ENCODE data around the gene AFG3L2. TPM values are rescaled to one million over a fixed set of nuclear protein-coding genes. Genes with fewer than 3 reads are reported as not detected.
"Not testable (repeated sequence)": the region's sequence is repeated elsewhere in the genome, so short reads cannot be mapped to it uniquely, and the experiment has no call there.

Gene AFG3L2
- total RNA-seq, 1 experiment from 2014 or later, result 42.3 TPM

DNA sequence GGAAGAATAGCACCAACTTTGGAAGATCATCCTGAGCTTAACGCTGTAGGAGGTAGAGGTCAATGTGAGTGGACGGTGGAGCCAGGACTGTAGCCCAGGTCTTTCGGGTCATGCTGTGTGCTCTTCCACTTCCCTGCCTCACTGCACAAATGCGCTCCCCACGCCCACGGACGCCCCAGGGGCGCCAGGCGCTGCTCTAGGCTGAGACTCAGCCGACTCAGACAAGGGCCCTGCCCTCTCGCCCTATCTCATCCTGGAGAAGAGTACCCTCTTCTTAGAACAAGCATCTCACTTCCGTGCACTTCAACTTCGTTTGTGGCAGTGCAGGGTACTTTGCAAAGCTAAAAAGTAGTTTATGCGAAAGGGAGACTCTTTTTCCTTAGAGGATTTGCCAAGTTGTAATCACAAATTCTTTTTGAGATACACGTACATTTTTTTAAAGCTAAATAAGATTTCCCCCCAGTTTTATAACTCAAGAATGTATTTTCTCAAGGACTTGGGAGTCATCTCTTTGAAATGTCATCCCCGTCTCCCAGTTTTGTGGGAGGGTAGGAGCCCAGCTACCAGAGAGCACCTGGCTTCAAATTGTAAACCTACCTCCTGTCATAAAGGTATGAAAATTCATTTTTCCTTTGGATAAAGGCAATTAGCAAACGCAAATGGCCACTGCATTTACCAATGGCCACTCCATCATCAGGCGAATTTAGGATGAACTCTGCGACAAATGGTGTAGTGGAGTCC lies 29.5 kb upstream of the AFG3L2 start:
- Histone ChIP-seq H3K4me3 (no peak overlapping the region), H3K27me3 (no peaks in the 10 kb centered on the region), H3K4me1 (peaks cover 15% of the 10 kb centered on the region), H3K27ac (no peak overlapping the region), H3K9me3 (replicated peaks) (no peaks in the 10 kb centered on the region), H3K36me3 (peaks cover 2% of the 10 kb centered on the region; the same call in 1 of the 2 replicates)
- DNase-seq, result no peak

DNA sequence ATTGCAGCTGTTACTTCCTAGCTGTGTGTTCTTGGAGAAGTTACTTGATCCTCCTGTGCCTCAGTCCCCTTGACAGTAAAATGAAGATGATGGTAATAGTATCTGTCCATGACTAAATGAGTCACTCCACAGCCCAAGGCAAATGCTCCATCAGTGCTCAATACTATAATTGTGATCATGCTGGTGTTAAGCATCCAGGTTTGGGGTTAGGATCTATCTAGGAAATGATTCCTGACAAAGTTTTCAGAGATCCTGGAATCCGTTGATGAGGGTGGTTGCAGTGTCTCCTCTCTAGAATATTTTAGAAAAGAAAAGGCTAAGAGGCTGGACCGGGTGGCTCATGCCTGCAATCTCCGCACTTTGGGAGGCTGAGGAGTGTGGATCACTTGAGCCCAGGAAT lies 28.0 kb upstream of the AFG3L2 start:
- no peak for DNase-seq
- peaks cover 7% of the 10 kb centered on the region for H3K4me1 ChIP-seq
- no peaks in the 10 kb centered on the region for H3K36me3 ChIP-seq
- no peaks in the 10 kb centered on the region for H3K27me3 ChIP-seq
- no peak overlapping the region for H3K4me3 ChIP-seq
- no peaks in the 10 kb centered on the region for H3K9me3 ChIP-seq (replicated peaks)
- H3K27ac ChIP-seq, result no peak overlapping the region

DNA sequence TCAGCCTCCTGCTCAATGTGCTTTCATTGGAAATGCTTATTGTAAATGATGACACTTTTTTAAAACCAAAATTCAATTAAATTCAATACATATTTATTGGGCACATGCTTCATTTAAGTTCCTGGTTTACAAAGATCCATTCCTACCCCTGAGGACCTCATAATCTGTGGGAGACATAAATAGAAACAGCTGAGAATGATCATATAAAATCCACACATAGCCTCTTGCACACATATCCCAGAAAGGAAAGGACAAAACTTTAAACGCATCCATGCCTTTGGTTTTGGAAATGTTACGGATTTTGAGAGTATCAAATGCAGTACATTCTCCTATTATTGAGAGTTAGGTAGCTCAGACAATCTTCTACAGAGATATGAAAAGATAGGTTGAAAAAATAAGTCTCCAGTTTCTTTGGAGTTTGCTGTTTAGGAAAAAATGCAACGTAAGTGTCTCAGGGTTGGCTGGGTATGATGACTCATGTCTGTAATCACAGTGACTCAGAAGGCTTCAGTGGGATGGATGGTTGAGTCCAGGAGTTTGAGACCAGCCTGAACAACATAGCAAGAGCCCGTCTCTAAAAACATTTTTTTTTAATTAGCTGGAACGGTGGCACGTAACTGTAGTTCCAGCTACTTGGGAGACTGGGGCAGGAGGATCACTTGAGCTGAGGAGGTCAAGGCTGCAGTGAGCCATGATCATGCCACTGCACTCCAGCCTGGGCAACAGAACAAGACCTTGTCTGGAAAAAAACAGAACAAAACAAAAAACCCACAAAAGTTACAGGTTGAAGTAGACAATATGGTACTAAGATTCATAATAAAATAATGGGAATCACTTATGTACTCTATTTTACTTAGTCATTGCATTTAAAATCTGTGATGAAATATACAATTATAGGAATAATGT lies 26.8 kb upstream of the AFG3L2 start:
- Histone ChIP-seq H3K4me1 (no peaks in the 10 kb centered on the region; the same call in 1 of the 2 replicates), H3K9me3 (replicated peaks) (no peaks in the 10 kb centered on the region), H3K36me3 (no peaks in the 10 kb centered on the region), H3K4me3 (no peak overlapping the region), H3K27ac (no peak overlapping the region), H3K27me3 (no peaks in the 10 kb centered on the region)
- peak in 1 of 2 experiments; percentile 30 for DNase-seq

DNA sequence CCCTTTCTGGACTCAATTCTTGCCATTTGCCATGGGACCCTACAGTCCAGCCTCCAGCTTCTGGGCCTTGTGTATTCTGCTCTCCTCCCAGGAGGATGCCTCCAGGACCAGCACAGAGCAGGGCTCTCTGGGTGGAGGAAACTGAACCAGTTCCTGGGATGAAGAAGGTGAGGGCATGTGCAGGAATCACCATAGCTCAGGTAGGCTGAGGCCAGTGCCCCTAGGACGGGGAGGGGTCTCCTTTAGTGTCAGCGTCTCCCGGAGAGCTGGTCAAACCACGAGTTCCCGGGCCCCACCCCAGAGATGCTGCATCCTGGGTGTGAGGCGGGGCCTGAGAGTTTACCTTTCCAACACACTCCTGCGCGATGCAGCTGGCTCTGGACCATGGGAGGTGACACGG lies 24.9 kb upstream of the AFG3L2 start:
- H3K9me3 ChIP-seq (replicated peaks), result no peaks in the 10 kb centered on the region
- no peaks in the 10 kb centered on the region for H3K27me3 ChIP-seq
- H3K36me3 ChIP-seq, result no peaks in the 10 kb centered on the region
- H3K27ac ChIP-seq, result no peak overlapping the region
- no peak overlapping the region for H3K4me3 ChIP-seq
- H3K4me1 ChIP-seq, result peaks cover 6% of the 10 kb centered on the region; the same call in 1 of the 2 replicates
- DNase-seq, result no peak

DNA sequence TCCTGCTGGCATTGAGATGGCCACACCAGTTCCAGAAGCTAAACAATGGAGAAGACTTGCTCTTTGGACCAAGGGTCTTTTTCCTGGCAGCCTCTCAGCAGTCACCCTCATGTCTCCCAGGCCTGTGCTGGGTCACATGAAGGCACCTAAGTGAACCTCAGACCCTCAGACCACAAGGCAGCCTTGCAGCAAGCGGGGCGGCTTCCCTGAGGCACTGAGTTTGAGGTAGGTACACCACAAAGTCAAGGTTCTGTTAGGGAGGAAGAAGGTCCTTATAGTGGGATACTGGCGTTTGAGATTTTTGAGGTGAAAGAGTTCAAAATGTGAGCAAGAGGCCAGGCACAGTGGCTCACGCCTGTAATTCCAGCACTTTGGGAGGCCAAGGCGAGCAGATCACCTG lies 22.2 kb upstream of the AFG3L2 start:
- no peak overlapping the region for H3K4me3 ChIP-seq
- DNase-seq, result no peak
- H3K9me3 ChIP-seq (replicated peaks), result no peaks in the 10 kb centered on the region
- H3K36me3 ChIP-seq, result no peaks in the 10 kb centered on the region
- no peak overlapping the region for H3K27ac ChIP-seq
- H3K27me3 ChIP-seq, result no peaks in the 10 kb centered on the region
- peaks cover 14% of the 10 kb centered on the region for H3K4me1 ChIP-seq

- DNase-seq, result no peak
- Histone ChIP-seq H3K4me1 (peaks cover 14% of the 10 kb centered on the region), H3K9me3 (replicated peaks) (no peaks in the 10 kb centered on the region), H3K27me3 (no peaks in the 10 kb centered on the region), H3K36me3 (no peaks in the 10 kb centered on the region), H3K27ac (no peak overlapping the region), H3K4me3 (no peak overlapping the region)
Observed at GRCh38 chr18:12398625-12399024, 21.6 kb upstream of the AFG3L2 start.

- H3K27ac ChIP-seq, result no peak overlapping the region
- H3K36me3 ChIP-seq, result no peaks in the 10 kb centered on the region
- no peaks in the 10 kb centered on the region for H3K9me3 ChIP-seq (replicated peaks)
- no peak overlapping the region for H3K4me3 ChIP-seq
- peaks cover 14% of the 10 kb centered on the region for H3K4me1 ChIP-seq
- DNase-seq, result no peak
- no peaks in the 10 kb centered on the region for H3K27me3 ChIP-seq
Observed at GRCh38 chr18:12397793-12398192, 20.8 kb upstream of the AFG3L2 start.

DNA sequence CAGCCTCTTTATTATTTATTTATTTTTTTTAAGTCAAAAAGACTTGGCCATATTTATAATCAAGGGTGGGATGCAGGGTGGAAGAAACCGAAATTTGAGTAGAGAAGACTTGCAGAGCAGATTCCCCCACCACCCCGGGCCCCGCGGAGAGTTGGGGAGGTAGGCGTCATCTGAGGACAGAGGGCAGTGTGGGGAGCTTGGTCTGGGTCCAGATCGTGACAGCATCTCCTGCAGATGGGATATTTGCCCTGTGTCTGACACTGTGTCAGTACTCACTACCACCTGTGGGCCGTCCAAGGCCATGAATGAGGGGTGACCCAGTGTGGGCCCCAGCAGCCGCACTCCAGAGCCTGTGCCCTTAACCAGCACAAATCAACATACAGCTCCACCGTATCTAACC lies 20.2 kb upstream of the AFG3L2 start:
- no peaks in the 10 kb centered on the region for H3K36me3 ChIP-seq
- H3K4me3 ChIP-seq, result peak overlapping the region; percentile 39
- peak in 1 of 2 experiments; percentile 27 for DNase-seq
- H3K27me3 ChIP-seq, result no peaks in the 10 kb centered on the region
- peaks cover 14% of the 10 kb centered on the region for H3K4me1 ChIP-seq
- no peak overlapping the region for H3K27ac ChIP-seq
- no peaks in the 10 kb centered on the region for H3K9me3 ChIP-seq (replicated peaks)

DNA sequence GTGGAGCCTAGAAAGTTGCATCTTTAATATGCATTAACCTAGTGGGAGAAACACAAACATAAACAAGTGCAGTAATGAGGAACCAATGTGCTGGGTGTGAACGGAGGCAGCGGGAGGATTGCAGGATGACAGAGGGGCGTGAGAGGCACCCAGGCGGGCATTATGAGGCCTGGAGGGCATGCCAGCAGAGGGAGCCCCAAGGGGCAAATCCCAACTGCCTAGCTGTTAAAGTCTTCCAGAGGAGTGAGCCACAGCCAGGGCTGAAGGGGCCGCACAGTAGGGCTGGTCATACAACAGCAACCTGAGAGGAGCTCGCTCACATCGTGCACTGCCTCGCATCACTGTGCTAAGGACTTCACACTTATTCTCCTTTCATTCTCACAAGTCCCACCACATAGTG lies 17.4 kb upstream of the AFG3L2 start:
- H3K4me1 ChIP-seq, result peaks cover 14% of the 10 kb centered on the region
- H3K27me3 ChIP-seq, result no peaks in the 10 kb centered on the region
- no peak for DNase-seq
- H3K9me3 ChIP-seq (replicated peaks), result no peaks in the 10 kb centered on the region
- H3K4me3 ChIP-seq, result no peak overlapping the region
- no peaks in the 10 kb centered on the region for H3K36me3 ChIP-seq
- no peak overlapping the region for H3K27ac ChIP-seq

GRCh38 chr18:12393998-12394397 lies 17.0 kb upstream of the AFG3L2 start:
- H3K4me3 ChIP-seq, result no peak overlapping the region
- H3K27ac ChIP-seq, result no peak overlapping the region
- H3K4me1 ChIP-seq, result peaks cover 14% of the 10 kb centered on the region
- no peaks in the 10 kb centered on the region for H3K9me3 ChIP-seq (replicated peaks)
- H3K27me3 ChIP-seq, result no peaks in the 10 kb centered on the region
- no peaks in the 10 kb centered on the region for H3K36me3 ChIP-seq
- no peak for DNase-seq

DNA sequence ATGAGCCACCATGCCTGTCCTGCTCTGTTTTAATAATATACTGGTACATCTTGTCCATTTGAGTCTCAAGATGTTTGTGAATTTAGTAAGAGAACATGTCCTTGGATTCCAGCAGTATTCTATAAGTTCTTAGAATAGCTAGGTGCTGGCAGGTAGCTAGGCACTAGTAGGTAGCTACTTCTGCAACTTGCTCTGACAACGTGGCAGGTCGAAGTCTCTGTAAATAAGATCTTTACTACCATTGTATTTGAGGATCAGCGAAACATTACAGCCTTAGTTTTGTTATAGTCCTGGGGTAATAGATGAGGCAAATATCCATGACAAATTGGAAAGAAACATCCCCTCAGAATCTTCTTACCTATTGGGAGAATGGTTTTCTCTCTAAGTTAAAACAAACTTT lies 16.5 kb upstream of the AFG3L2 start:
- peaks cover 14% of the 10 kb centered on the region for H3K4me1 ChIP-seq
- no peaks in the 10 kb centered on the region for H3K36me3 ChIP-seq
- no peak overlapping the region for H3K4me3 ChIP-seq
- DNase-seq, result no peak
- no peaks in the 10 kb centered on the region for H3K27me3 ChIP-seq
- no peak overlapping the region for H3K27ac ChIP-seq
- H3K9me3 ChIP-seq (replicated peaks), result no peaks in the 10 kb centered on the region

GRCh38 chr18:12391487-12392165 lies 14.6 kb upstream of the AFG3L2 start:
- DNase-seq, result peak; percentile 40 to 74

GRCh38 chr18:12388442-12388841 lies 11.4 kb upstream of the AFG3L2 start:
- no peaks in the 10 kb centered on the region for H3K4me1 ChIP-seq

More at GRCh38 chr18:12391487-12392165, 14.6 kb upstream of the AFG3L2 start:
- no peaks in the 10 kb centered on the region for H3K36me3 ChIP-seq
- no peaks in the 10 kb centered on the region for H3K27me3 ChIP-seq
- peaks cover 7% of the 10 kb centered on the region for H3K4me1 ChIP-seq
- no peak overlapping the region for H3K27ac ChIP-seq
- H3K4me3 ChIP-seq, result no peak overlapping the region
- H3K9me3 ChIP-seq (replicated peaks), result no peaks in the 10 kb centered on the region

DNA sequence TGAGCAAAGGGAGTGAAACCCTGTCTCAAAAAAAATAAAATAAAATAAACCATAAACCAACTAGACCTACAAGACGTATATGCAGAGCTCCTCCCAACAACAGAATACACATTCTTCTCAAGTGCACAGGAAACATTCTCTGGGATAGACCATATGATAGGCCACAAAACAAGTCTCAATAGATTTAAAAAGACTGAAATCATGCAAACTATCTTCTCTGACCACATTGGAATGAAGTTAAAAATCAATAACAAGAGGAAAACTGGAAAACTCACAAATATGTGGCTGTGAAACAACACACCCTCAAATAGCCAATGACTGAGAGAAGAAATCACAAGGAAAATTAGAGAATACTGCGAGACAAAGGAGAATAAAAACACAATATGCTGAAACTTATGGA lies 7.2 kb upstream of the AFG3L2 start:
- Histone ChIP-seq H3K27ac (no peak overlapping the region), H3K36me3 (no peaks in the 10 kb centered on the region), H3K27me3 (no peaks in the 10 kb centered on the region), H3K4me3 (no peak overlapping the region), H3K9me3 (replicated peaks) (no peaks in the 10 kb centered on the region), H3K4me1 (no peaks in the 10 kb centered on the region)
- no peak for DNase-seq

More at GRCh38 chr18:12388442-12388841, 11.4 kb upstream of the AFG3L2 start:
- H3K27ac ChIP-seq, result no peak overlapping the region
- no peak overlapping the region for H3K4me3 ChIP-seq
- no peaks in the 10 kb centered on the region for H3K36me3 ChIP-seq
- no peak for DNase-seq
- H3K27me3 ChIP-seq, result no peaks in the 10 kb centered on the region
- H3K9me3 ChIP-seq (replicated peaks), result no peaks in the 10 kb centered on the region

DNA sequence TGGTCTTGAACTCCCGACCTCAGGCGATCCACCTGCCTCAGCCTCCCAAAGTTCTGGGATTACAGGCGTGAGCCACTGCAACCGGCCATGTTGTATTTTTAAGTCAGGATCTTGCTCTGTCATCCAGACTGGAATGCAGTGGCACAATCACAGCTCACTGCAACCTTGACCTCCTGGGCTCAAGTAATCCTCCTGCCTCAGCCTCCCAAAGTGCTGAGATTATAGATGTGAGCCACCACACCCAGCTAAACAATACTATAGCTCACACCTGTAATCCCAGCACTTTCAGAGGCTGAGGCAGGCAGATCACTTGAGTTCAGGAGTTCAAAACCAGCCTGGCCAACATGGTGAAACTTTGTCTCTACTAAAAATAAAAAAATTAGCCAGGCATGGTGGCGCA lies 6.7 kb upstream of the AFG3L2 start:
- not testable (repeated sequence) for H3K27me3 ChIP-seq; H3K36me3 ChIP-seq; H3K4me1 ChIP-seq; H3K27ac ChIP-seq; H3K4me3 ChIP-seq; H3K9me3 ChIP-seq (replicated peaks); DNase-seq
